GM12864 (cell line): ENCODE results near the gene APBB2.

Source experiments
- DNase-seq: peaks from one replicate; pipeline ENCODE4 v3.0.0-alpha.2; 2011; ENCODE audit warnings: low read depth
- H3K4me3 ChIP-seq: 2 replicates; pipeline ENCODE4 v1.5.1; 2011; ENCODE audit warnings: mild to moderate bottlenecking, low read depth, low read length, control low read depth
- TF ChIP-seq, protein P1 (sequence below): IDR thresholded peaks from 2 replicates; pipeline ENCODE4 v1.5.1; 2011; ENCODE audit warnings: low read depth, mild to moderate bottlenecking, moderate library complexity, low read length, control low read depth, inconsistent platforms; ENCODE audit errors: missing control alignments

APBB2 gene

DNA sequence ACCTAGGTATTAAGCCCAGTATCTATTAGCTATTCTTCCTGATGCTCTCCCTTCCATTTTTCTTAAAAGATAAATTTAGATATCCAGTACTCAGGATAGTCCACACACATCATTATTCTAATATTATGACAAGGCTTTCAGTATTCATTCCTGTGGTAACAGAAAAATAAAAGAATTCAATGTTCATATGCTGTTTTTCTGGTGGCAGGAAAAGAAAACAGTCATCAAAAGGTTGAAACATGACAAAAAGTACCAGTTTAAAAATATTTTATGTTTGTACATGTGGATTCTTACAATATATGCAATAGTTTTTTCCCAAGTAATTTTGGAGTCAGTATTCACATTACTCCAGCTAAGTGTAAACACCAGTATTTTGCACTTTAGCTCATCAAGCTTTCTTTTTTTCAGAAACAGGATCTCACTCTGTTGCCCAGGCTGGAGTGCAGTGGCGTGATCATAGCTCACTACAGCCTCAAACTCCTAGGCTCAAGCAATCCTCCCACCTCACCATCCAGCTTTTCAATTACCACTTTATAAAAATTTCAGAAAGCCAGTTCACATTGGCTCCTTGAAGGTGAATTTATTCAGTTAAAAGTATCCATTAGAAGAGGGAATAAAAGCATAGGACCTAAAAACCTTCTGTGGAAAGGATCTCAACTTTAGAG lies 2.3 kb downstream of the APBB2 start:
- TF ChIP-seq, protein P1, sequence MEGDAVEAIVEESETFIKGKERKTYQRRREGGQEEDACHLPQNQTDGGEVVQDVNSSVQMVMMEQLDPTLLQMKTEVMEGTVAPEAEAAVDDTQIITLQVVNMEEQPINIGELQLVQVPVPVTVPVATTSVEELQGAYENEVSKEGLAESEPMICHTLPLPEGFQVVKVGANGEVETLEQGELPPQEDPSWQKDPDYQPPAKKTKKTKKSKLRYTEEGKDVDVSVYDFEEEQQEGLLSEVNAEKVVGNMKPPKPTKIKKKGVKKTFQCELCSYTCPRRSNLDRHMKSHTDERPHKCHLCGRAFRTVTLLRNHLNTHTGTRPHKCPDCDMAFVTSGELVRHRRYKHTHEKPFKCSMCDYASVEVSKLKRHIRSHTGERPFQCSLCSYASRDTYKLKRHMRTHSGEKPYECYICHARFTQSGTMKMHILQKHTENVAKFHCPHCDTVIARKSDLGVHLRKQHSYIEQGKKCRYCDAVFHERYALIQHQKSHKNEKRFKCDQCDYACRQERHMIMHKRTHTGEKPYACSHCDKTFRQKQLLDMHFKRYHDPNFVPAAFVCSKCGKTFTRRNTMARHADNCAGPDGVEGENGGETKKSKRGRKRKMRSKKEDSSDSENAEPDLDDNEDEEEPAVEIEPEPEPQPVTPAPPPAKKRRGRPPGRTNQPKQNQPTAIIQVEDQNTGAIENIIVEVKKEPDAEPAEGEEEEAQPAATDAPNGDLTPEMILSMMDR = no peak
- peak overlapping the region; percentile 20 for H3K4me3 ChIP-seq
- DNase-seq = no peak

GRCh38 chr4:41209901-41210300 lies 4.4 kb downstream of the APBB2 start:
- H3K4me3 ChIP-seq = no peak overlapping the region
- TF ChIP-seq, protein P1 = no peak
- no peak for DNase-seq

- TF ChIP-seq, protein P1 = no peak
- DNase-seq = no peak
- H3K4me3 ChIP-seq = no peak overlapping the region
Measured at GRCh38 chr4:41209187-41209586, 5.2 kb downstream of the APBB2 start.

GRCh38 chr4:41207291-41207831 lies 7.0 kb downstream of the APBB2 start:
- TF ChIP-seq, protein P1 = no peak

DNA sequence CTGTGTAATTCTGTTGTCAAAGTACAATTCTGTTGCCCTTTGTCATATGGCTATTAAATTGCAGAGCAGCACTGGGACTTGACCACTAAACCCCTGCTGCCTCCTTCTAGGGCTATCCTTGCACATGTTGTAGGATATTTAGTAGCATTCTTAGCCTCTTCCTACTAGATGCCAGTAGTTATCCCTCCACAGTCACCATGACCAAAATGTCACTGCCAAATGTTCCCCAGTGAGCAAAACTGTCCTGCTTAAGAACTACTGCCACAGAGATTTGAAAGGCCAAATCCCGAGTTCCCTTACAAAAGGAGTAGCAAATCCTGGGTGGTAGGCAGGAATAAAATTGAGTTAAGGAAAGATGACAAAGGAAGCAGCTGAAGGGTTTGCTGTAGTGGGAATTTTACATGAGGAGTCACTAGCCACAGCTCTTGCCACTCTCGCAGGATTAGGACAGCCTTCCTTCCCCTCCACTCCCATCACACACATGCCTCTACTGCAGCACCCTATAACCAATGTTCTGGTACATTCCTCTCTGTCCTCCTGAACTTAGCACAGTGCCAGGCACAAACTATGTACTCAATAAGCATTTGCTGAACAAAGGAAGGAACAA lies 8.4 kb downstream of the APBB2 start:
- no peak for DNase-seq
- TF ChIP-seq, protein P1 = no peak
- no peak overlapping the region for H3K4me3 ChIP-seq

More at GRCh38 chr4:41207291-41207831, 7.0 kb downstream of the APBB2 start:
- no peak for DNase-seq
- no peak overlapping the region for H3K4me3 ChIP-seq

GRCh38 chr4:41205130-41205529 lies 9.2 kb downstream of the APBB2 start:
- TF ChIP-seq, protein P1 = no peak
- DNase-seq = no peak
- H3K4me3 ChIP-seq = no peak overlapping the region
